ENCODE results near the gene FAM20B. TPM values are rescaled to one million over a fixed set of nuclear protein-coding genes. Genes with fewer than 3 reads are reported as not detected.
"Not testable (repeated sequence)": the region's sequence is repeated elsewhere in the genome, so short reads cannot be mapped to it uniquely, and the experiment has no call there.

The FAM20B gene
- total RNA-seq, 1 donor from 2014 or later, result 50.8 TPM

- DNase-seq, result peak; percentile 58
Observed at GRCh38 chr1:179025975-179026812, 500 bp downstream of the FAM20B start.

- no peak for DNase-seq
Observed at GRCh38 chr1:179026813-179027669, 1.3 kb downstream of the FAM20B start.

- no peak for DNase-seq
Observed at GRCh38 chr1:179029321-179029759, 3.6 kb downstream of the FAM20B start.

GRCh38 chr1:179030130-179030529, 4.4 kb downstream of the FAM20B start:
- no peak for DNase-seq

- no peak for DNase-seq
Observed at GRCh38 chr1:179030683-179031082, 5.0 kb downstream of the FAM20B start.

GRCh38 chr1:179031284-179031683, 5.6 kb downstream of the FAM20B start:
- no peak for DNase-seq

- DNase-seq, result no peak
Observed at GRCh38 chr1:179031855-179032513, 6.3 kb downstream of the FAM20B start.

- DNase-seq, result no peak
Observed at GRCh38 chr1:179034720-179035119, 9.0 kb downstream of the FAM20B start.

- DNase-seq, result no peak
Observed at GRCh38 chr1:179036844-179037465, 11.3 kb downstream of the FAM20B start.

GRCh38 chr1:179038528-179039281, 13.0 kb downstream of the FAM20B start:
- DNase-seq, result no peak

GRCh38 chr1:179039502-179040174, 13.9 kb downstream of the FAM20B start:
- not testable (repeated sequence) for DNase-seq

GRCh38 chr1:179040175-179040551, 14.5 kb downstream of the FAM20B start:
- DNase-seq, result not testable (repeated sequence)

- DNase-seq, result no peak
Observed at GRCh38 chr1:179042087-179042486, 16.4 kb downstream of the FAM20B start.

GRCh38 chr1:179042700-179043099, 17.0 kb downstream of the FAM20B start:
- no peak for DNase-seq

GRCh38 chr1:179043266-179043665, 17.6 kb downstream of the FAM20B start:
- no peak for DNase-seq

GRCh38 chr1:179043907-179044306, 18.2 kb downstream of the FAM20B start:
- no peak for DNase-seq

GRCh38 chr1:179046808-179047635, 21.3 kb downstream of the FAM20B start:
- DNase-seq, result no peak

- DNase-seq, result no peak
Observed at GRCh38 chr1:179047636-179047997, 21.9 kb downstream of the FAM20B start.

- no peak for DNase-seq
Observed at GRCh38 chr1:179048339-179049124, 22.8 kb downstream of the FAM20B start.
